AG04450 (cell line): Measurements from ENCODE around the gene ABHD3. TPM values are rescaled to one million over a fixed set of nuclear protein-coding genes. Genes with fewer than 3 reads are reported as not detected.
"Not testable (repeated sequence)": the region's sequence is repeated elsewhere in the genome, so short reads cannot be mapped to it uniquely, and the experiment has no call there.

Experiments
- CTCF ChIA-PET: fragments of 300-600, 350-600 bp; formaldehyde crosslinking; extraction: SDS; loops from one replicate; lab custom pipeline; 2022; ENCODE audit warnings: antibody characterized with exemption, inconsistent platforms; lab: Charles Lee
- POLR2A ChIA-PET: fragments of 350-600 bp; formaldehyde crosslinking; extraction: SDS; loops from one replicate; lab custom pipeline; 2021; ENCODE audit warnings: antibody characterized with exemption, inconsistent platforms; lab: Yijun Ruan, JAX
- DNase-seq: peaks from one replicate; pipeline ENCODE4 v3.0.0-alpha.2; 2011; ENCODE audit warnings: low read depth, low spot score
- H3K27ac ChIP-seq: one replicate; pipeline ENCODE4 v1.5.1; 2012; ENCODE audit warnings: low read depth, low read length, control low read depth
- H3K27me3 ChIP-seq: one replicate; pipeline ENCODE4 v1.6.0; 2012; ENCODE audit warnings: low read length; ENCODE audit not compliant: control insufficient read depth, insufficient read depth
- H3K4me3 ChIP-seq: 2 replicates; pipeline ENCODE4 v1.5.1; 2011; ENCODE audit warnings: mild to moderate bottlenecking, low read depth, low read length, control low read depth
- H3K9me3 ChIP-seq: 2 replicates; pipeline ENCODE4 v1.5.1; 2012; ENCODE audit warnings: low read length; ENCODE audit not compliant: control insufficient read depth, insufficient read depth
- CTCF ChIP-seq: IDR thresholded peaks from 2 replicates; pipeline ENCODE4 v1.5.1; 2011; ENCODE audit warnings: low read depth, low read length, control low read depth, inconsistent platforms
- polyA plus RNA-seq: library from polyadenylated mRNA; depleted of rRNA; stranded (reverse); fragments of >200 nt; gene quantifications from 2 replicates; pipeline ENCODE4 v1.2.3, GENCODE V29; 2011

The ABHD3 gene
- polyA plus RNA-seq, 1 experiment, result 5.7 TPM

- ChIA-PET CTCF (interaction anchor here (0.9 to 1.7 kb wide), 3 partner anchors 50 to 82 kb away, joined by 3 to 5 read pairs (median 4); partner anchors contain the start of gene ESCO1), POLR2A (no interaction called here)
- Histone ChIP-seq H3K27me3 (no peaks in the 10 kb centered on the region), H3K9me3 (no peaks in the 10 kb centered on the region; the same call in 1 of the 2 replicates), H3K27ac (peak overlapping the region; percentile 11), H3K4me3 (peak overlapping the region; percentile 36)
- no peak for TF ChIP-seq CTCF
- peak; percentile 8 for DNase-seq
Observed at GRCh38 chr18:21682371-21683051, 22.1 kb downstream of the ABHD3 start.

- no peak overlapping the region for H3K27ac ChIP-seq
- ChIA-PET POLR2A (no interaction called here), CTCF (interaction anchor here (0.7 kb wide), 1 partner anchor 1700 kb away, joined by 3 read pairs; no protein-coding TSS in a partner anchor)
- TF ChIP-seq CTCF, result no peak
- no peaks in the 10 kb centered on the region for H3K9me3 ChIP-seq
- no peak for DNase-seq
- no peak overlapping the region for H3K4me3 ChIP-seq
- no peaks in the 10 kb centered on the region for H3K27me3 ChIP-seq
Observed at GRCh38 chr18:21680161-21680560, 24.4 kb downstream of the ABHD3 start.

GRCh38 chr18:21678859-21679258 lies 25.7 kb downstream of the ABHD3 start:
- H3K9me3 ChIP-seq, result no peaks in the 10 kb centered on the region
- TF ChIP-seq CTCF, result no peak
- no peak for DNase-seq
- H3K4me3 ChIP-seq, result no peak overlapping the region
- POLR2A ChIA-PET, result no interaction called here
- no peaks in the 10 kb centered on the region for H3K27me3 ChIP-seq
- CTCF ChIA-PET, result interaction anchor here (0.6 to 1.3 kb wide), 5 partner anchors 19 to 317 kb away, joined by 3 to 6 read pairs (median 3); partner anchors contain the start of gene ABHD3
- H3K27ac ChIP-seq, result no peak overlapping the region

GRCh38 chr18:21675354-21675753 lies 29.2 kb downstream of the ABHD3 start:
- H3K4me3 ChIP-seq, H3K27ac ChIP-seq, CTCF ChIA-PET, DNase-seq, H3K9me3 ChIP-seq, POLR2A ChIA-PET, H3K27me3 ChIP-seq: not testable (repeated sequence)

GRCh38 chr18:21672521-21673267 lies 31.9 kb downstream of the ABHD3 start:
- H3K27ac ChIP-seq, result no peak overlapping the region

More at GRCh38 chr18:21672521-21673267, 31.9 kb downstream of the ABHD3 start:
- no peaks in the 10 kb centered on the region for H3K9me3 ChIP-seq
- no peak for TF ChIP-seq CTCF
- ChIA-PET CTCF (no interaction called here), POLR2A (no interaction called here)
- no peak for DNase-seq
- no peaks in the 10 kb centered on the region for H3K27me3 ChIP-seq
- H3K4me3 ChIP-seq, result no peak overlapping the region
